Measurements from ENCODE around the gene MKI67.
A peak's percentile ranks its signal among the peaks of the same experiment; 100 is the strongest.

DNA sequence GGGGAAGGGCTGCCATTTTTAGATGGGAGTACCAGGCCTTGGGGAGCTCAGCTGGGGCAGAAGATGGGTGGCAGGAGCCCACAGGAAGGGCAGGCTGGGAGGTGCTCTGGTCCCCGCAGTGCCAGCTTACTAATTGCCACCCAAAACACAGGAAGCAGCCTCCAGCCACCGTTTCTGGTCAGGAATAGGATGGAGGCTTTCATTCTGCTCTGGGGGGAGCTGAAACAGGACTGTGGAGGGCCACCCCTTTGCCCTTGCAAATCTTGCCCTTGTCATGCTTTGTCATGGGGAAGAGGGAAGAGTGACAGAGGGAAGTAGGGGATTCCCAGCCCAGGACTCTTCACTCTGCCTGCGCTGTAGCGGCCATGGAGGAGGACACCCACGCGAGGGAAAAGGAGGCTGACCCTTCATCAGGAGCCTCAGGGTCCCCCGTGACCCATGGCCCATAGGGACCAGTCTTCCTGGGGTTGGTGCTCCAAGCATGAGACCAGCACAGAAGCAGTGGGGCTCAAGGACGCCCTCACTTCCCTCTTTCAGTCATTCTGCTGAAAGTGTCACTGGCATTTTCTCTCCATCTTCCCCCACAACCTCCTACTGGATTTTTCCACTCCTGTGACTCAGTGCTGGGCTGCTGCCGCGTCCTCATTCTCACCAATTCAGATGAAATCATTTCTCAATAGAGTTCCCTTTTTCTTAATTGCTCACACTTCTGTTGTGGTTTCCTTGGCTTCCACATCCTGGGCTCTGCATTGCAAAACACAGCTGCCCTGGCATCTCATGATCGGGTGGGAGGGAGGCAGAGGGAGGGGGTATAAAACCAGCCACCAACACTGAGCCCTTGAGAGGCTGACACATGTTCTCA is 61.9 kb downstream of the MKI67 start:
- TF ChIP-seq, protein P1, sequence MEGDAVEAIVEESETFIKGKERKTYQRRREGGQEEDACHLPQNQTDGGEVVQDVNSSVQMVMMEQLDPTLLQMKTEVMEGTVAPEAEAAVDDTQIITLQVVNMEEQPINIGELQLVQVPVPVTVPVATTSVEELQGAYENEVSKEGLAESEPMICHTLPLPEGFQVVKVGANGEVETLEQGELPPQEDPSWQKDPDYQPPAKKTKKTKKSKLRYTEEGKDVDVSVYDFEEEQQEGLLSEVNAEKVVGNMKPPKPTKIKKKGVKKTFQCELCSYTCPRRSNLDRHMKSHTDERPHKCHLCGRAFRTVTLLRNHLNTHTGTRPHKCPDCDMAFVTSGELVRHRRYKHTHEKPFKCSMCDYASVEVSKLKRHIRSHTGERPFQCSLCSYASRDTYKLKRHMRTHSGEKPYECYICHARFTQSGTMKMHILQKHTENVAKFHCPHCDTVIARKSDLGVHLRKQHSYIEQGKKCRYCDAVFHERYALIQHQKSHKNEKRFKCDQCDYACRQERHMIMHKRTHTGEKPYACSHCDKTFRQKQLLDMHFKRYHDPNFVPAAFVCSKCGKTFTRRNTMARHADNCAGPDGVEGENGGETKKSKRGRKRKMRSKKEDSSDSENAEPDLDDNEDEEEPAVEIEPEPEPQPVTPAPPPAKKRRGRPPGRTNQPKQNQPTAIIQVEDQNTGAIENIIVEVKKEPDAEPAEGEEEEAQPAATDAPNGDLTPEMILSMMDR (IDR thresholded peaks at IDR 0.05) = no peak
- TF ChIP-seq POLR2A (IDR thresholded peaks at IDR 0.05) (no peak), POLR2AphosphoS5 (IDR thresholded peaks at IDR 0.05) (peak in 1 of 3 donors; percentile 26)

Measured in stomach (tissue), 4 donors.